HEK293 (cell line): ENCODE results near the gene PAMR1.

ENCODE experiments used
- CTCF ChIA-PET: fragments of 350-600 bp; formaldehyde crosslinking; extraction: SDS; loops from one replicate; lab custom pipeline; 2021; ENCODE audit warnings: antibody characterized with exemption; lab: Yijun Ruan, JAX
- POLR2A ChIA-PET: fragments of 300-600 bp; formaldehyde crosslinking; extraction: SDS; loops from one replicate; lab custom pipeline; 2020; ENCODE audit warnings: antibody characterized with exemption, inconsistent platforms; lab: Yijun Ruan, JAX
- H3K27ac ChIP-seq: fragments of 200-500 bp; sonication (Bioruptor generic); 2 replicates; pipeline ENCODE4 v1.5.1; 2014; ENCODE audit warnings: low read depth, low read length, control low read depth, inconsistent platforms; ENCODE audit errors: extremely low read depth
- H3K36me3 ChIP-seq, 2 experiments: fragments of 200-500 bp in 1 of 2; sonication (Bioruptor generic) in 1 of 2; 1 replicate in 1 of 2; 2 replicates in 1 of 2; pipeline ENCODE4 v1.5.1; 2014 to 2017; ENCODE audit warnings: inconsistent platforms in 2 of 2, low read length in 2 of 2; ENCODE audit not compliant: control insufficient read depth in 2 of 2, insufficient read depth in 1 of 2
- H3K4me1 ChIP-seq: fragments of 200-500 bp; sonication (Bioruptor generic); 2 replicates; pipeline ENCODE4 v1.5.1; 2014; ENCODE audit warnings: mild to moderate bottlenecking, low read length, inconsistent platforms; ENCODE audit not compliant: control insufficient read depth, insufficient read depth
- H3K4me3 ChIP-seq: 2 replicates; pipeline ENCODE4 v1.5.1; 2011; ENCODE audit warnings: low read depth, mild to moderate bottlenecking, control low read depth, low read length, moderate library complexity
- H3K9me3 ChIP-seq: fragments of 200-500 bp; sonication (Bioruptor generic); 2 replicates; pipeline ENCODE4 v1.5.1; 2014; ENCODE audit warnings: low read depth, low read length, inconsistent platforms; ENCODE audit not compliant: control insufficient read depth, insufficient read depth
- FEZF1 ChIP-seq: fragments of 450-650 bp; formaldehyde crosslinking; IDR thresholded peaks from 2 replicates; pipeline ENCODE4 v1.5.1; 2016; ENCODE audit warnings: missing biosample characterization, missing genetic modification characterization
- PBX3 ChIP-seq: sonication (generic); formaldehyde crosslinking; IDR thresholded peaks from 2 replicates; pipeline ENCODE4 v1.8.1; 2022; ENCODE audit warnings: mild to moderate bottlenecking, moderate library complexity, missing genetic modification reagents
- SALL2 ChIP-seq: fragments of 450-650 bp; formaldehyde crosslinking; IDR thresholded peaks from 2 replicates; pipeline ENCODE4 v1.5.0; 2017; ENCODE audit warnings: missing biosample characterization, mild to moderate bottlenecking, missing genetic modification characterization, borderline replicate concordance
- ZFP41 ChIP-seq: fragments of 450-650 bp; formaldehyde crosslinking; IDR thresholded peaks from 2 replicates; pipeline ENCODE4 v1.5.1; 2016; ENCODE audit warnings: missing biosample characterization, missing genetic modification characterization, borderline replicate concordance
- ZNF146 ChIP-seq: fragments of 450-650 bp; formaldehyde crosslinking; IDR thresholded peaks from 2 replicates; pipeline ENCODE4 v1.5.1; 2016; ENCODE audit warnings: missing biosample characterization, missing genetic modification characterization
- ZNF211 ChIP-seq: fragments of 450-650 bp; formaldehyde crosslinking; IDR thresholded peaks from 2 replicates; pipeline ENCODE4 v1.5.1; 2016; ENCODE audit warnings: low read depth, missing biosample characterization, missing genetic modification characterization
- ZNF366 ChIP-seq: fragments of 450-650 bp; formaldehyde crosslinking; conservative IDR thresholded peaks from 2 replicates; pipeline ENCODE4 v1.5.1; 2016; ENCODE audit warnings: missing biosample characterization, missing genetic modification characterization
- ZNF391 ChIP-seq: fragments of 450-650 bp; formaldehyde crosslinking; IDR thresholded peaks from 2 replicates; pipeline ENCODE4 v1.5.1; 2016; ENCODE audit warnings: low read depth, missing biosample characterization, missing genetic modification characterization, borderline replicate concordance
- ZNF544 ChIP-seq: fragments of 450-650 bp; formaldehyde crosslinking; IDR thresholded peaks from 2 replicates; pipeline ENCODE4 v1.5.0; 2017; ENCODE audit warnings: missing biosample characterization, missing genetic modification characterization
- ZNF670 ChIP-seq: fragments of 450-650 bp; formaldehyde crosslinking; IDR thresholded peaks from 2 replicates; pipeline ENCODE4 v1.5.1; 2016; ENCODE audit warnings: missing biosample characterization, missing genetic modification characterization, low read depth
- ZNF677 ChIP-seq: fragments of 450-650 bp; IDR thresholded peaks from 2 replicates; pipeline ENCODE4 v1.5.0; 2018; ENCODE audit warnings: missing biosample characterization, mild to moderate bottlenecking, missing genetic modification characterization, moderate library complexity
- ZNF768 ChIP-seq: fragments of 450-650 bp; formaldehyde crosslinking; IDR thresholded peaks from 2 replicates; pipeline ENCODE4 v1.5.1; 2018; ENCODE audit warnings: missing biosample characterization, mild to moderate bottlenecking, missing genetic modification characterization
- ZNF776 ChIP-seq: fragments of 450-650 bp; formaldehyde crosslinking; IDR thresholded peaks from 2 replicates; pipeline ENCODE4 v1.5.0; 2017; ENCODE audit warnings: missing biosample characterization, missing genetic modification characterization, borderline replicate concordance
- ZSCAN5A ChIP-seq: fragments of 450-650 bp; formaldehyde crosslinking; IDR thresholded peaks from 2 replicates; pipeline ENCODE4 v1.5.1; 2016; ENCODE audit warnings: missing biosample characterization, missing genetic modification characterization

The PAMR1 gene

GRCh38 chr11:35403765-35404387 lies 121.5 kb downstream of the PAMR1 start:
- Histone ChIP-seq H3K4me1 (no peaks in the 10 kb centered on the region), H3K9me3 (no peaks in the 10 kb centered on the region), H3K27ac (no peak overlapping the region), H3K4me3 (no peak overlapping the region), H3K36me3 (no peaks in the 10 kb centered on the region)
- POLR2A ChIA-PET: no interaction called here
- CTCF ChIA-PET: interaction anchor here (0.6 to 2.3 kb wide), 10 partner anchors 9 to 1396 kb away, joined by 3 to 16 read pairs (median 4); no protein-coding TSS in a partner anchor
- TF ChIP-seq SALL2 (no peak), ZNF366 (tag by site-specific recombination) (no peak)

GRCh38 chr11:35402751-35403660 lies 122.4 kb downstream of the PAMR1 start:
- no peak overlapping the region for H3K27ac ChIP-seq
- TF ChIP-seq ZNF768 (tag by site-specific recombination) (0 out of 2 replicates have a peak, but pooled peaks have one; percentile 36), ZNF544 (tag by site-specific recombination) (no peak)
- H3K4me1 ChIP-seq: no peaks in the 10 kb centered on the region
- POLR2A ChIA-PET: no interaction called here
- no peaks in the 10 kb centered on the region for H3K9me3 ChIP-seq
- no peak overlapping the region for H3K4me3 ChIP-seq
- CTCF ChIA-PET: interaction anchor here (0.6 to 2.3 kb wide), 8 partner anchors 8 to 1395 kb away, joined by 3 to 16 read pairs (median 4); no protein-coding TSS in a partner anchor
- no peaks in the 10 kb centered on the region for H3K36me3 ChIP-seq

- Histone ChIP-seq H3K27ac (no peak overlapping the region), H3K9me3 (no peaks in the 10 kb centered on the region), H3K4me3 (no peak overlapping the region), H3K36me3 (no peaks in the 10 kb centered on the region), H3K4me1 (no peaks in the 10 kb centered on the region)
- ChIA-PET POLR2A (no interaction called here), CTCF (interaction anchor here (1.5 kb wide), 1 partner anchor 812 kb away, joined by 5 read pairs; no protein-coding TSS in a partner anchor)
- no peak for TF ChIP-seq ZNF391 (tag by site-specific recombination)
- TF ChIP-seq ZFP41 (tag by site-specific recombination): no peak
- no peak for TF ChIP-seq ZNF146 (tag by site-specific recombination)
- no peak for TF ChIP-seq ZSCAN5A (tag by site-specific recombination)
- TF ChIP-seq ZNF670 (tag by site-specific recombination): no peak
- no peak for TF ChIP-seq ZNF211 (tag by site-specific recombination)
Measured at GRCh38 chr11:35398881-35399280, 126.5 kb downstream of the PAMR1 start.

- ChIA-PET CTCF (interaction anchor here (0.7 to 6.7 kb wide), 4 partner anchors 9 to 469 kb away, joined by 4 to 85 read pairs (median 4); no protein-coding TSS in a partner anchor), POLR2A (interaction anchor here (1.0 kb wide), 1 partner anchor 24 kb away, joined by 3 read pairs; the partner anchor contains the start of gene SLC1A2)
- peaks cover 4% of the 10 kb centered on the region; the same call in 1 of the 2 replicates for H3K4me1 ChIP-seq
- no peak for TF ChIP-seq PBX3
- no peak for TF ChIP-seq ZNF677
- no peak for TF ChIP-seq FEZF1 (tag by site-specific recombination)
- no peak for TF ChIP-seq ZNF776 (tag by site-specific recombination)
- no peak for TF ChIP-seq ZFP41 (tag by site-specific recombination)
- H3K36me3 ChIP-seq: no peaks in the 10 kb centered on the region
- no peaks in the 10 kb centered on the region for H3K9me3 ChIP-seq
- no peak overlapping the region for H3K4me3 ChIP-seq
- H3K27ac ChIP-seq: no peak overlapping the region
Measured at GRCh38 chr11:35394941-35395340, 130.5 kb downstream of the PAMR1 start.
